Right ventricle myocardium superior (tissue), 1 donor: Measurements from ENCODE around the gene KCNJ5. TPM values are rescaled to one million over a fixed set of nuclear protein-coding genes. Genes with fewer than 3 reads are reported as not detected.
A peak's percentile ranks its signal among the peaks of the same experiment; 100 is the strongest.

Experiments used
- ATAC-seq: fragments of 200-7000 bp; cut with Tn5 transposase; one replicate; pipeline ENCODE4 v1.9.1; 2020; ENCODE audit warnings: mild to moderate bottlenecking; ENCODE audit not compliant: poor library complexity
- DNase-seq: peaks from one replicate; pipeline ENCODE4 v3.0.0-alpha.2; 2020
- intact Hi-C: fragments of 100-400 bp; cut with DNase I; formaldehyde crosslinking; loops from one replicate; pipeline ENCODE4 v1.11.2; 2022
- total RNA-seq: library from RNA; stranded (reverse); fragmentation: NEBNext Ultra II Directional; extraction: Animal tissue kit (Norgen Biotek cat#: 25700); gene quantifications from one replicate; pipeline ENCODE4 v1.2.1, GENCODE V29; 2021
- donor health status: DM: no; HTN: yes; CAD: no; lungs with severe emphysema.

KCNJ5 gene
- total RNA-seq, 1 donor from 2014 or later, result 4.4 TPM

DNA sequence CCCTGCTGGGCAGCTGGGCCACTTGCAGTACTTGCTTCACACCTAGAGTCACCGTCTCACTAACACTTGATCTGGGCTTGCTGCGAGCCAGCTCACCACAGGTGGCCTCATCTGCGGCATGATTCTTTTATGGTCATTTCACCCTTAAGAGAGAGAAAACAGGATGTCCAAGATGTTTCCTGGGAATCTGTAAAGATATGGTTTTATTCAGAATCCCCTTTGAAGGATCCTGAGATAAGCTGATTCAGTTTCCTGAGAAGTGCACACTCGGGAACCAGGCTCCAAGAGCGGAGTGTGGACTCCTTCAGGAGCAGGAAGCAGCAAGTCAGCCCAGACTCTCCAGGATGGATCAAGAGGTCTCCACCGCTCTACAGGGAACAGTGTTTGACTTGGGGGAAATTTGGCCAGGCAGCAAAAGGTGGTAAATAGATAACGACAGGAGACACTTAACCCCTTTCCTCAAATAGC lies 73.3 kb downstream of the KCNJ5 start:
- ATAC-seq, result no peak
- DNase-seq, result no peak
- intact Hi-C loops, result no loop called here

DNA sequence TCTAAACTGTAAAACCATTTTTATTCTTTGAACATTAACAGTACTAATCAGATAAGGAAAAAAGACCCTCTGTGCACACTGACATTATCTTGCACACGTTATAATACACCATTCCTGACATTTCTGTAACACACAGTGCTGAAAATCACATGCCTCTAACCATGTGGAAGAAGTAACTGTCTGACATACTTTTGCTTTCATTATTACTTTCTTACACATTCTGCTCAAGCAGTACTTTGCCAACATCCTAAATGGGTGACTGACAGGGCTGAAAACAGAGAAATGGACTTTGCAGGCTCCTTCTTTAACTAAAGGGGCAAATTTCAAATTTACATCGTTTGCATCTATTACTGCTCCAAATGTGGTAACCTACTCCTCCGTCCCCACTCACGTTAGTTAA lies 74.3 kb downstream of the KCNJ5 start:
- DNase-seq (no peak), ATAC-seq (no peak)
- intact Hi-C loops, result no loop called here

DNA sequence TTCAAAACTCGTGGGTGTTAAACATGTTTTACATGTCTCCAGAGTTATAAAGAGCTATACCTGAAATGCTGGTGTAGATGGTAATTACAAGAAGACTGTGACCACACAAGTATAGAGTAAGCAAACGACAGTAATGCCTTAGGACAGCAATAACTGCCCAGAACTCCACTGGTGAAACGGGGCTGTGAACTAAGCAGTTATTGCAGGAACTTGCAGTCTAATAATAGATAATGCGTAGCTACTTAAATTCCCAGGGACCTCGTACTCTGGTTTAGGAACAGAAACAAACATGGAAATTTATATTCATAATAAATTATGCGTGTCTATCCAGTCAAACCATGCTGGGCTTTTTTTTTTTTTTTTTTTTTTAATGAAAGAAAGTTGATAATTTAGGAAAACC lies 76.4 kb downstream of the KCNJ5 start:
- ATAC-seq, result peak; percentile 71
- intact Hi-C loops, result no loop called here
- DNase-seq, result no peak

DNA sequence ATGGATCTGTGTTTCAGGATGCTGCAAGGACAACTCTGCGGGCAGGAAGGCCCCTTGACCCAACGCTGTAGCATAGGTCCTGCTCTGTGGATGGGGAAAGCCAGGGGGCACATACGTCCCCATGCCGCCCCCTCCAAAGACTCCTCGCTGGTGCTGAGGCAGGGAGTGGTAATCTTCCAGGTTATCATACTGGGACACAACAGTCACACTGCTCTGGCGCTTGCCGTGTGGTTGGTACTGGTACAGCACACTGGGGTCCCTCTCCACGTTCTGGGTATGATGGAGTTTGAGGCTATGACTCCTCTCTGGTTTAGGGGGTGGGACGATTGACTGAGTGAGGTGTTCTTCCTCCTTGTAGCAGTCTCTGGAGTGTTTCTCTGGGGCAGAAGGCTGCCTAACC lies 77.8 kb downstream of the KCNJ5 start:
- intact Hi-C loops, result no loop called here
- ATAC-seq, result no peak
- no peak for DNase-seq

Other genes starting within 250 kb of the KCNJ5 start
- 14.0 TPM for gene FLI1, start 197.3 kb upstream of the KCNJ5 start, total RNA-seq
- not detected for gene KCNJ1, start 24.1 kb upstream of the KCNJ5 start, total RNA-seq
- not detected for gene TP53AIP1, start 51.5 kb downstream of the KCNJ5 start, total RNA-seq